HG02798 (cell line): ENCODE data around the gene NXPH4.

Source experiments
- ATAC-seq: cut with Tn5 transposase; IDR thresholded peaks from one replicate; pipeline ENCODE4 v1.9.1; 2021; ENCODE audit warnings: mild to moderate bottlenecking; ENCODE audit not compliant: unreplicated experiment, poor library complexity

NXPH4 gene

GRCh38 chr12:57216014-57216911 lies at the start of gene NXPH4:
Gene NXPH4, plus strand, starts transcription at chr12:57216794. Its CDS starts 176 bp downstream, at chr12:57216970.
- peak; percentile 21 for ATAC-seq

DNA sequence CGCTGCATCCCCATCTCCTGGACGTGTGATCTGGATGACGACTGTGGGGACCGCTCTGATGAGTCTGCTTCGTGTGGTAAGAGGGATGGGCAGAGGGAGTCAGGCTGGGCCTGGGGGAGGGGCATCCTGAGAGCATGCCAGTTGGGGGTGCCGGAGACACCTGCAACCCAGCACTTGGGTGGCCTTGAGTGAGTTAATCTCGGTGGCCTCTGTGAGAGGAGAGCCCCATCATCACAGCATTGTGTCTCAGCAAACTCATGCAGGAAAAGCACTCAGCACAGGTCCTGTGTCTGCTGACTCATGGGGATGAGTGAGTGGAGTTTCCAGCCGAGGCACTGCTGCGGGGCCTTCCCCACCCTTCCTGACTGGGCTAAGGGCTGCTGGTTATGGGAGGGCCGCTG lies 49.6 kb upstream of the NXPH4 start:
- no peak for ATAC-seq

- ATAC-seq: no peak
Observed at GRCh38 chr12:57168058-57168457, 48.5 kb upstream of the NXPH4 start.

DNA sequence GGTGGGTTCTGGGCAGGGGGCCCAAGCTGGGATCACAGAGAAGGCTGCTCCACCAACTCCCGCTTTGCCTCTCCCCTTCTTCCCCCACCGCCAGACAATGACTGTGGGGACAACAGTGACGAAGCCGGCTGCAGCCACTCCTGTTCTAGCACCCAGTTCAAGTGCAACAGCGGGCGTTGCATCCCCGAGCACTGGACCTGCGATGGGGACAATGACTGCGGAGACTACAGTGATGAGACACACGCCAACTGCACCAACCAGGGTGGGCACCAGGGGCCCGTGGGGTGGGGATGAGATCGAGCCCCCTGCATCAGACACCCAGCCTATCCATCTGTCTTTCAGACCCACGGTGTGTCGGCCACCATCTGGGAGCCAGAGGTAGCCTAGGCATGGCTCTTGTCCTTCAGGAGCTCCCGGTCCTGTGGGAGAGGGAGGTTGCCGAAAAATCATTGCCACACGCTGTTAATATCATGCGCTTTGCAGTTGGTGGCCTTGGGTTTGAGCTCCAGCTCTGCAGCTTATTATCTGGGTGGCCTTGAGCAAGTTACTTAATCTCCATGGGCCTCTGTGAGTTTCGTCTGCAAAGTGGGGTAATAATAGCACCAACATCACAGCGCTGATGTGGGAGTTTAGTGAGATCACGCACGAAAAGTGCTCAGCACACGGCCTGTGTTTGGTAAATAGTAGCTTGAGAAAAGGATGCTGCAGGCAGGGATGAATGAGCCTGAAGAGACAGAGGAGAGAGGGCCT lies 47.4 kb upstream of the NXPH4 start:
- no peak for ATAC-seq

- no peak for ATAC-seq
Observed at GRCh38 chr12:57169969-57170368, 46.6 kb upstream of the NXPH4 start.

DNA sequence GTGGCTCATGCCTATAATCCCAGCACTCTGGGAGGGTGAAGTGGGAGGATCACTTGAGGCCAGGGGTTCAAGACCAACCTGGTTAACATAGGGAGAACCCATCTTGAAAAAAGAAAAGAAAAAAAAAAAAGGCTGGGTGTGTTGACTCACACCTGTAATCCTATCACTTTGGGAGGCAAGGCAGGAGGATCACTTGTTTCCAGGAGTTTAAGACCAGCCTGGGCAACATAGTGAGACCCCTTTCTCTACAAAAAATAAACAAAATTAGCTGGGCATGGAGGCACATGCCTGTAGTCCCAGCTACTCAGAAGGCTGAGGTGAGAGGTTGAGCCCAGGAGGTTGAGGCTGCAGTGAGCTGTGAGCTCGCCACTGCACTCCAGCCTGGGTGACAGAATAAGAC lies 46.2 kb upstream of the NXPH4 start:
- ATAC-seq: no peak

- no peak for ATAC-seq
Observed at GRCh38 chr12:57170927-57171326, 45.7 kb upstream of the NXPH4 start.

DNA sequence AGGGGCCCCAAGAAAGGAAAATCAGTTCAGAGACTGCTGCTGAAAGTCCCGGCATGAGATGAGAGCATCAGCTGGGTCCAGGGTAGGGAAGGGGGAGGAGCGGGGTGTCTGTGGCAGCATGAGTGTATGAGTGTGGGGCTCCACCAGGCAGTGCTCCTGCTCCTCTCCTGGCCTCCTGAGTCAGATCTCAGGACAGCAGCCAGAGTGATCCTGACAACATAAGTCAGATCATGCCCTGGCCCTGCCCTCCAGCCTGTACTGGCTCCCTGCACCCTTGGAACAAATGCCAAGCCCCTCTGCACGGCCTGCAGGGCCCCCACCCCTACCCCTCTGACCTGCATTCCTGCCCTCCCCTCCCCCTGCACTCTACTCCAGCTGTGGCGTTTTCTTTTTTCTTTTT lies 44.9 kb upstream of the NXPH4 start:
- no peak for ATAC-seq

GRCh38 chr12:57173089-57173488 lies 43.5 kb upstream of the NXPH4 start:
- ATAC-seq: no peak

GRCh38 chr12:57173683-57174082 lies 42.9 kb upstream of the NXPH4 start:
- no peak for ATAC-seq

DNA sequence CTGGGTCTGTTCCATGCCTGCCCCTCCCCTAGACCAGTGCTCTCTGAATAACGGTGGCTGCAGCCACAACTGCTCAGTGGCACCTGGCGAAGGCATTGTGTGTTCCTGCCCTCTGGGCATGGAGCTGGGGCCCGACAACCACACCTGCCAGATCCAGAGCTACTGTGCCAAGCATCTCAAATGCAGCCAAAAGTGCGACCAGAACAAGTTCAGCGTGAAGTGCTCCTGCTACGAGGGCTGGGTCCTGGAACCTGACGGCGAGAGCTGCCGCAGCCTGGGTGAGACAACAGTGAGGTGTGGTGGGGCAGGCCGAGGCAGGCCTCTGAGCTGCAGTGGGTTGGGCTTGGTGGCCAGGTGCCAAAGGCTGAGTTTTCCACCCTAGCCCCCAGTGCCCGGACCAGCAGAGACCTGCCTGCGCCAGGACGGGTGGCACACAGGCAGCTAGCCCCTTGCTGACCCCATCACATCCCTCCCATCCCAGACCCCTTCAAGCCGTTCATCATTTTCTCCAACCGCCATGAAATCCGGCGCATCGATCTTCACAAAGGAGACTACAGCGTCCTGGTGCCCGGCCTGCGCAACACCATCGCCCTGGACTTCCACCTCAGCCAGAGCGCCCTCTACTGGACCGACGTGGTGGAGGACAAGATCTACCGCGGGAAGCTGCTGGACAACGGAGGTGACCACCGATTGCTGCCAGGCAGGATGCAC lies 41.0 kb upstream of the NXPH4 start:
- ATAC-seq: no peak

GRCh38 chr12:57176139-57176477 lies 40.5 kb upstream of the NXPH4 start:
- ATAC-seq: no peak

GRCh38 chr12:57176846-57177245 lies 39.7 kb upstream of the NXPH4 start:
- no peak for ATAC-seq

DNA sequence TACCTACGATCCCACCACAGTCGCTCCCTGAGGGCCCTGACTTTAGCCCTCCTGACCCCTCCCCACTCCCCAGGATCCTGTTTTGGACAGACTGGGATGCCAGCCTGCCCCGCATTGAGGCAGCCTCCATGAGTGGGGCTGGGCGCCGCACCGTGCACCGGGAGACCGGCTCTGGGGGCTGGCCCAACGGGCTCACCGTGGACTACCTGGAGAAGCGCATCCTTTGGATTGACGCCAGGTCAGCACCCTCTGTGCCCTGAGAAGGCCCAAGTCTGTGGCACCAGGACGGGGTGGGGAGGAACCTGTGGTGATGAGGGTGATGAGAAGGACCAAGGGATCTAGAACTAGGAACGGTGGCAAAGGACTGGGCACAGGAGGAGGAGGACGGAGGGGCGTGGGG lies 39.2 kb upstream of the NXPH4 start:
- no peak for ATAC-seq

DNA sequence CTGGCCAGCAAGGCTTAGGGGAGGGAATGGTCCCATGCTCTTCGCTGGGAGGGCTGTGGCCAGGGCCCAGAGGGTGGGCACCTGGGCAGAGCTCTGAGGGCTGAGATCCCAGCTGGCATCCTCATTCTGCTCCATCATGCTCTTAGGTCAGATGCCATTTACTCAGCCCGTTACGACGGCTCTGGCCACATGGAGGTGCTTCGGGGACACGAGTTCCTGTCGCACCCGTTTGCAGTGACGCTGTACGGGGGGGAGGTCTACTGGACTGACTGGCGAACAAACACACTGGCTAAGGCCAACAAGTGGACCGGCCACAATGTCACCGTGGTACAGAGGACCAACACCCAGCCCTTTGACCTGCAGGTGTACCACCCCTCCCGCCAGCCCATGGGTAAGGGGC lies 38.4 kb upstream of the NXPH4 start:
- no peak for ATAC-seq

DNA sequence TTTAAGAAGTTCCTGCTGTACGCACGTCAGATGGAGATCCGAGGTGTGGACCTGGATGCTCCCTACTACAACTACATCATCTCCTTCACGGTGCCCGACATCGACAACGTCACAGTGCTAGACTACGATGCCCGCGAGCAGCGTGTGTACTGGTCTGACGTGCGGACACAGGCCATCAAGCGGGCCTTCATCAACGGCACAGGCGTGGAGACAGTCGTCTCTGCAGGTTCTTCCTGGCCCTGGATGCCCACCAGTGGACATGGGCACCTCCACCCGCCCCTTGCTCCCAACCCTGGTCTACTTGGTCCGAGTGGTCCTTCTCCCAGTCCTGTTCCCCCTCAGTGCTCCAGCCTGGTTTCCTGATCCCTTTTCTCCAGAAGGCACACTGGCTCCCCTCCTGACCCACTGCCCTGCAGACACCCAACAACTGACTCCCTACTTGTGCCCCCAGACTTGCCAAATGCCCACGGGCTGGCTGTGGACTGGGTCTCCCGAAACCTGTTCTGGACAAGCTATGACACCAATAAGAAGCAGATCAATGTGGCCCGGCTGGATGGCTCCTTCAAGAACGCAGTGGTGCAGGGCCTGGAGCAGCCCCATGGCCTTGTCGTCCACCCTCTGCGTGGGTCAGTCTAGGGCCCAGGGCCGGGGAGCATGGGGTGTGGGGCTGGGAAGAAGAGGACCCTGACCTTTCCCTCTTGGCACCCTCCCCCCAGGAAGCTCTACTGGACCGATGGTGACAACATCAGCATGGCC lies 37.1 kb upstream of the NXPH4 start:
- ATAC-seq: no peak

DNA sequence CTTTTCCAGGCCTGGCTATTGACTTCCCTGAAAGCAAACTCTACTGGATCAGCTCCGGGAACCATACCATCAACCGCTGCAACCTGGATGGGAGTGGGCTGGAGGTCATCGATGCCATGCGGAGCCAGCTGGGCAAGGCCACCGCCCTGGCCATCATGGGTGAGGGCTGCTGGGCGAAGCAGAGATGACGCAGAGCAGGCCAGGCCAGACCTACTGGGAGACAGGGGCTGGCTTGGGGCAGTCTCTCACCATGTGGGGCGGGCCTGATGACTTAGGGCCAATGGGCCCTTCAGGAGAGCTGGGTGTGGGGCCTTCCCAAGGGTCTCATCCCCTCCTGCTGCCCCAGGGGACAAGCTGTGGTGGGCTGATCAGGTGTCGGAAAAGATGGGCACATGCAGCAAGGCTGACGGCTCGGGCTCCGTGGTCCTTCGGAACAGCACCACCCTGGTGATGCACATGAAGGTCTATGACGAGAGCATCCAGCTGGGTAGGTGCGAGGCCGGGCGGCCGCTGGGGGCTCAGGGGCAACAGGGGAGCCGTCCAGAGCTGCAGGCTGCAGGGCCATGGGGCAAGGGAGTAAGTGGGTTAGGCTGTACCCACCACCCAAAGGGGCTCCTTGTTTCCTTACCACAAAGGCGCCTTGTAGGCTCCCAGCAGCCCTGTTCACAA lies 36.1 kb upstream of the NXPH4 start:
- no peak for ATAC-seq

- no peak for ATAC-seq
Observed at GRCh38 chr12:57181072-57181471, 35.5 kb upstream of the NXPH4 start.

DNA sequence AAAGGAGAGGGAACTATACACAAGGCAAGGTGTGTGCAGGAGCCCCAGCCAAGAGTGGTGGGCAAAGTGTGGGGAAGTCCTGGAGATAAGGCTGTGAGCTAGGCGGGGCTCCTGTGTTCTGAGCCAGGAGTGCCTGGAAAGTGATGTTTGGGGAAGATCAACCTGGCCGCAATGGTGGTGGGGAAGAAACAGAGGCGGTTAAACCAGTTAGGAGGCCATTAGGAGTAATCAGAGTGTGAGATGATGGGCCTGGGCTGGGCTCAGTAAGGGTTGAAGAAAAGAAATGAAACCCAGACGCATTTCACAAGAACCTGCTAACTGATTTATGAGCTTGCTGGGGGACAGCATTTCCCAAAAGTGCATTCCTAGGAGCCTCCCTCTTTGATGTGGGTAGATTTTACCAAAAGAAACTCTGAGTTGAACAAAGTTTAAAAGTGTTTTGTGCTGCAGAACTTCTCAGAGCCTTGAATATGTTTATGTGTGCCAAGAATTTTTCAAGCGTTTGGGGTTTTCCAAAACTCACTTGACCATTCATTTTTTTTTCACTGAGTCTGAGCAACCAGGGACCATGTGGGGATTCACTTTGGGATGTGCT lies 34.9 kb upstream of the NXPH4 start:
- no peak for ATAC-seq
